GM12872 (cell line): ENCODE data around the gene SPIRE1.

Source experiments
- CTCF ChIP-seq: IDR thresholded peaks from 3 replicates; pipeline ENCODE4 v1.5.1; 2011; ENCODE audit warnings: low read depth, mild to moderate bottlenecking, low read length, moderate library complexity; ENCODE audit not compliant: insufficient read depth

SPIRE1 gene

GRCh38 chr18:12604445-12605007, 53.4 kb downstream of the SPIRE1 start:
- TF ChIP-seq CTCF = peak; percentile 16; the same call in 1 of the 3 replicates

- no peak for TF ChIP-seq CTCF
These were observed 57.9 kb downstream of the SPIRE1 start for GRCh38 chr18:12599966-12600365.

GRCh38 chr18:12599543-12599942, 58.4 kb downstream of the SPIRE1 start:
- no peak for TF ChIP-seq CTCF

GRCh38 chr18:12598181-12598930, 59.6 kb downstream of the SPIRE1 start:
- TF ChIP-seq CTCF = no peak

GRCh38 chr18:12597760-12598159, 60.1 kb downstream of the SPIRE1 start:
- TF ChIP-seq CTCF = no peak

GRCh38 chr18:12595571-12596255, 62.2 kb downstream of the SPIRE1 start:
- TF ChIP-seq CTCF = no peak

GRCh38 chr18:12593866-12594265, 64.0 kb downstream of the SPIRE1 start:
- no peak for TF ChIP-seq CTCF
